ENCODE data around the gene ZNF324.
"Not testable (repeated sequence)": the region's sequence is repeated elsewhere in the genome, so short reads cannot be mapped to it uniquely, and the experiment has no call there.

Gene ZNF324

DNA sequence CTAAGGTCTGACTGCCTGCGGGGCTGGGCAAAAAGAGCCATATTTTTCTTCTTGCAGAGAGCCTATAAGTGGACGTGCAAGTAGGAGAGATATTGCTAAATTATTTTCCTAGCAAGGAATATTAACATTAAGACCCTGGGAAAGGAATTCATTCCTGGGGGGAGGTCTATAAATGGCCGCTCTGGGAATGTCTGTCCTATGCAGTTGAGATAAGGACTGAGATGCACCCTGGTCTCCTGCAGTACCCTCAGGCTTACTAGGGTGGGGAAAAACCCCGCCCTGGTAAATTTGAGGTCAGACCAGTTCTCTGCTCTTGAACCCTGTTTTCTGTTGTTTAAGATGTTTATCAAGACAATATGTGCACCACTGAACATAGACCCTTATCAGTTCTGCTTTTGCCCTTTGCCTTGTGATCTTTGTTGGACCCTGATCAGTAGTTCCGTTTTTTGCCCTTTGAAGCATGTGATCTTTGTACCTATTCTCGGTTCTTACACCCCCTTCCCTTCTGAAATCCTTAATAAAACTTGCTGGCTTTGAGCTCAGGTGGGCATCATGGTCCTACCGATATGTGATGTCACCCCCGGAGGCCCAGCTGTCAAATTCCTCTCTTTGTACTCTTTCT is 40.8 kb downstream of the ZNF324 start:
- DNase-seq = not testable (repeated sequence)

DNA sequence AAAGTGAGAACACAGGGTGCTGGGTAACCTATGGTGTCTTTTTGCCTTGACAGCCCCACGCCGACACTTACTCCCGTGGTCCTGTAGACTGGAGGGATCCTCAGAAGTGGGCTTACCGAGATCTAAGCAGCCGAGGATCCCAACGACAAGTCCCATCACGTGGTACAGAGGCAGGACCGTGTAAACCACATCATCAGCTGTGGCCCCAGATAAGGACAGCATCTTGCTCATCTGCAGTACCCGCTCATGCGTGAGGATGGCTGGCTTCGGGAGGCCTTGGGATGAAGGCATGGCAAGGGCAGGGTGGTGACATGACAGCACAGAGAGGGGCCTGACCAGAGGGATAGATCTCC is 42.8 kb downstream of the ZNF324 start:
- DNase-seq = no peak

DNA sequence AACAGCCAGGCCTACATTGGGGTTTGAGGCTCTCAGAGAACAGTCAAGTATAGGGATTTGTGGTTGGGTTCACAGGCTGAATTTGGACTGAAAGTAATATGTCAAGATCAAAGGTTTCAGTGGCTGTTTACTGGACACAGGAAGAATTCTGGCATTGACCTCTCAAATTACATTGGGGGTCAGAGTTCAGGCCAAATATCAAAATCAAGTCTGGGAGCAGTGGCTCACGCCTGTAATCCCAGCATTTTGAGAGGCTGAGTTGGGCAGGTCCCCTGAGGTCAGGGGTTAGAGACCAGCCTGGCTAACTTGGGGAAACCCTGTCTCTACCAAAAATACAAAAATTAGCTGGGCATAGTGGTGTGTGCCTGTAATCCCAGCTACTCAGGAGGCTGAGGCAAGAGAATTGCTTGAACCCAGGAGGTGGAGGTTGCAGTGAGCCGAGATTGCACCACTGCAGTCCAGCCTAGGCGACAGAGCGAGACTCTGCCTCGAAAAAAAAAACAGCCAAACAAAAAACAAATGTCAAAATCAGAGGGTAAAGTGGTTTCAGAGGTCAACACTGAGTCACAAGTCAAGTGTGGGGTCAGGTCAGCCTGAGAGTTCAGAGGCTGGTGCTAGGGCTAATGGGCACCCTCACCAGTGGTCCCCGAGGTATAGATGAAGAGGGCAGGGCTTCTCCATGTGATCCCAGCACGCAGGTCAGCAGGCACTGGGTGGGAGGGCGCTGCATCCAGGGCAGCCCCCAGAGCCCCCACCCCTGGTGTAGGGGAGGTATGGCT is 43.4 kb downstream of the ZNF324 start:
- no peak for DNase-seq

DNA sequence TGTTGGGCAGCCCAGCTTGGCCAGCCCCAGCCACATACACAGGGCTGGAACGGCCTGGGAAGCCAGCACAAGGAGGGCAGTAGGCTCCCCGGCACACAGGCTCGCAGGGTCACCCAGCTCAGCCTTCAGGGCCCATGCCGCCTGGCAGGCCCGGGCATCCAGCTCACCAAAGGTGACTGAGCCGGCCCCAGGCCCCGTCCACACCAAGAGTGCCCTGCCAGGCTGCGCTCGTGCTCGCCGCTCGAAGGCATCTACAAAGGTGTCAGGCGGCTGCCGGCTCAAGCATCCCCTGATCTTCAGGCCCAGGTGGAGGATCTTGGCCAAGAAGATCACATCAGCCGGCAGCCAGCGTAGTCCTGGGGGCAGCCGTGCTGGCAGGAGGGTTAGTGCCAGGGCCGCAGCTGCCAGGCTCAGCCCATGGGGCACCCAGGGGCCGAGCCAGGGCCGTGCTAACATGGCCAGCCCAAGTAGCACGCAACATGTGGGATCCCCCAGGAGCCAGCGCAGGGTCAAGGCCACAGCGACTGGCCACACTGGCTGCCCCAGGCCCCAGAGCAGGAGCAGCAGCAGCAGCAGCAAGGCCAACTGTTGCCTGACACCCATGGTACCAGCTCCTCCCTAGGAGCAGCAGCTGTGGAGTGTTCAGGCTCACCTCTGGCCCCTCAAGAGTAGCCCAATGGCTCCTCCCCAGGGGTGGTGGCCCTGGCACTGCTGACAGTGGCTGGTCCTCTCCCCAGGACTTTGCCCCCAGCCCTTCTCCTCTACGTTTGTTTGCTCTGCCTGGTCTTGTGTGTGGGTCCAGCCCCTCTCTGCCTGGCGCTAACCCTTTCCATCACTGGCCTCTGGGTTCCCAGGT is 44.7 kb downstream of the ZNF324 start, which contains the start of gene SLC27A5:
Gene SLC27A5, minus strand, starts transcription at position 640 of the 856 bp plus-strand sequence. Its CDS starts 37 bp downstream, at position 603.
- DNase-seq = no peak

DNA sequence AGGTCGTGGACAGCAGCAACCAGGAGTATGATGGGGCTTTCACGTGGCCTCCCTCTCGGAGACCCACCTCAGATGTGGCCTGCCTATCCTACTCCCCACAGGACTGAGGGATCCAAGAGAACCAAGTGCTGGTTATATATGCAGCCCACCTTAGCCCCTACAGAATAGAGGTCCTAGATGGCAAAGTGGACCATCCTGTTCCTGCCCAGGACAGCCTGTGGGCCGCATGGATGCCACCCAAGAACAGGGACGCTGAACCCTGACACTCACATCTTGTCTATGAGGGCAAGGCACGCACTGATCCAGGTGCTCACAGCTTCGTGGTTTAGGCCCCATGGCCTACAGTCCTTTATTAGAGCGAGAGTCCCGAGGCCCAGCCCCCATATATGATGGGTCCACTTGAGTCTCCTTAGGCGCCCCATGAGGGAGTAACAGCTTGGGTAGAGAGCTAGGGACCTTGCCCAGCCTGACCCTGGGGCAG is 46.4 kb downstream of the ZNF324 start:
- DNase-seq = no peak

DNA sequence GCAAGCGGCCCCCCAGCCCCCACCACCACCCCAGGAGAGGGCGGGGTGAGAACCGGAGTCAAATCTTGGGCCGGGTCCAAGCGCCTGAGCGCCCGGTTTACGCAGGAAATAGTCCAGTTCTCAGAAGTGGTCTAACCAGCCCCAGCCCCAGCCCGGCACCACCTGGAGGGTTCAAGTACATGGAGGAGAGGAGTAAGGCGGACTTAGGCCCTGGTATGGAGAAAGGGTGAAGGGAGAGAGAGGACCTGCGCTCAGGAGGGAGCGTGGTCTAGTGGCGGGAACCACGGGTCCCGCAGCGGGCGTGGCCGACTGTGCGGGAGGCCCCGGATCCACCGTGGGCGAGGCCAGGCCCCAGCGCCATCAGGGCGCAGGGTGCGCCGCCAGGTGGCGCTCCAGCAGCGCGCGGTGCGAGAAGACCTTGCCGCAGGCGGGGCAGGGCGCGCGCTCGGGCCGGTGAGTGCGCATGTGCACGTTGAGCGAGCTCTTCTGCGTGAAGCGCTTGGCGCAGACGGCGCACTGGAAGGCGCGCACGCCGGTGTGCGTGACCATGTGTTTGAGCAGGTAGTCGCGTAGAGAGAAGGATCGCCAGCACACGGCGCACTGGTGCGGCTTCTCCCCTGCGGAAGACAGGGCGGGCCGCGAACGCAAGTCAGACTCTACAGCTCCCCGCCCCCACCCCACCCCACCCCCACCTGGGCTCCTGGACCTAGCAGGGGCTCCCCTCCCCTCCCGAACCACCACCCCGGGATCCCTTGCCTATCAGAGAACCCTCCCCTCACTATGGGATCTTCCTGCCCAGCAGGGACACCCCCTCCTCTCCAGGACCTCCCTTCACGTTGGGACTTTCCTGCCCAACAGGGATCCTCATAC is 47.0 kb downstream of the ZNF324 start:
- DNase-seq = peak; percentile 95 to 98 (median 97)

DNA sequence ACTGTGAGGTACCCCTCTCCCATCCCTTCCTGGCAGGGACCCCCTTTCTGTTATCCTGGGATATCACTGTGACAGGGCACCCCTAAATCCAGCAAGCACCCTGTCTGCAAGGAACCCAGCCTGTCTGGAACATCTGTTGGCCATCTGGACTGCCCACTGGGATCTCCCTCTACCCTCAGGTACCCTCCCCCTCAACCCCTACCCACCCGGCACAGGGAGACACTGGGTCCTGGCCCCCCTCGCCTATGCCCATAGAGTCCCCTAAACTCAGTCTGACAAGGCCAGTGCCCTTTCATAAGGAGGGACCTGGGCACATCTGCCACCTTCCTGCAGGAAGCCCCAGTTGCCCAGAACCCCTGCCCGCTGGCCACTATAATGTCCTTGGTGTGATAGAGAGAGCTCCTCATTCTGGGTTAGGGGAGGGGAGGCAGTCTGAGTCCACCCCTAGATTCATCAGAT is 47.7 kb downstream of the ZNF324 start:
- no peak for DNase-seq

DNA sequence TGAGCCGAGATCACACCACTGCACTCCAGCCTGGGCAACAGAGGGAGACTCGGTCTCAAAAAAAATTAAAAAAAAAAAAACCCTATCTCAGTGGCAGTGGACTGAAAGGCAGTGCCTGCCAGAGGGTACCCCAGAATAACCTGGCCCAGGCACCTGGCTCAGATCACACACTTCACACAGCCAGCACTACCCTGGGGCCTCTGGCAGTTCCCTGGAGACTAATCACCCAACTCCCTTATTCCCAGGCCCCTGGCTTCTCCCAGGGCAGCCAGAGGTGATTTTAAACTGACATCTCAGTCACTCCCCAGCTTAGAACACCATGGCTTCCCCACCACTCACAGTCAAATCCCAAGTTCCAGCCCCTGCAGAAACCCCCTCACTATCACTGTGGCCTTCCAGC is 48.4 kb downstream of the ZNF324 start:
- DNase-seq = no peak

DNA sequence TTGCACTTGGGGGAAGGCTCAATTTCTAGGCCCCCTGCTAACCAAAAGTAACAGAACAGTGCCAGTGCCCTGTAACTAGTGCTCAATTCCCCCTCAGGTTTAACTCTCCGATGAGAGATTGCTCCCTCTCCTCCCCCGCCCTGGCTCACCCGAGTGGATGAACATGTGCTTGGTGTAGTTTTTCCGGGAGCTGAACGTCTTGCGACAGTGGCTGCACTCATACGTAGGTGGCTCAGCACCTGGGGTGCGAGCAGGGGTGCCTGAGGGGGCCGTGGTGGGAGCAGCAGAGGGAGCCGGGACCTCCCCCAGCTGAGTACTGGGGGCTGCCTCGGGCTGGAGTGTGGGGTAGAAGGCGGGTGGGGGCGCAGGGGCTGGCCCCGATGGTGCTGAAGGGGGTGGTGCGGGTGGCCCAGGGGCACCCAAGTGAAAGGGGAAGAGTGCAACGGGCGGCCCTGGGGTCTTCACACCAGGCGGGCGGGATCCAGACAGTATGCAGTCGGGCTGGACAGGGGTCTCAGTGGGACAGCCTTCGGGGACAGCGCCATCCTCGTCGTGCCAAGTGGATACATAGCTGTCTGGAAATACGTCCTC is 49.5 kb downstream of the ZNF324 start:
- no peak for DNase-seq

DNA sequence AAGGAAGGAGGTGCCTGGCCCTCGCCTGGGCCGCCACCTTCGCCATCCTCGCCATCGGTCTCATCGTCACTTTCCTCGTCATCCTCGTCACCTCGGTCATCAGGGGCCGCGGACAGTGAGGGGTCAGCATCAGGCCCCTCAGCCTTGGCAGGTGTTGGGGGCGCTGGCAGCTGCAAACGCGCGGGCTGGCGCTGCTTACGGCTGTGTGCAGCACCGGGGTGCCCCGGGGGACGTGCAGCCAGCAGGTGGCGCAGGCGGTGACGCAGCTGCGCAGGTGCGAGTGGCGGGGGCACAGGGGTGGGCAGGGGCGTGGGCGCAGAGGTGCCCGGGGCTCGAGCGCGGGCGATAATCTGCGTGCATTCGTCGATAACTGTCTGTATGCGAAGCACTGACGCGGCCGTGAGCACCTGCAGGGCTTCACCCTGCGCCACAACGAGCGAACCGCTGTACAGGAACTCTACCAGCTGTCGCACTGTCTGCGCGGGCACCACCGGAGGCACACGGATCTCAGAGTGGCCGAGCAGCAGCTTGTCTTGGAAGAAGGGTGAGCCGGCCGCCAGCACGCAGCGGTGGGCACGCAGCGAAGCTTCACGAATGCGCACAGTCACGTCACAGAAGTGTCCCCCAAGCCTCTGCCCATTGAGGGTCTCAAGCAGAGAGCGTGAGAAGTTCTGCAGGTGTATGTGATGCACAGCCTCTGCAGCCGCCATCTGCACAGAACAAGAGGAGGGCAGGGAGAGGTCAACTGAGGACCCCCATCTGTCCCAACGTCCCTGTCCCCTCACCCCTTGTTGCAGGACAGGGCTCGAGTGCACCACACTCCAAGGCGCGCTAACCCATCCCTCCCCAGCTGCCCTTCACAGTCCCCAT is 50.3 kb downstream of the ZNF324 start:
- no peak for DNase-seq

DNA sequence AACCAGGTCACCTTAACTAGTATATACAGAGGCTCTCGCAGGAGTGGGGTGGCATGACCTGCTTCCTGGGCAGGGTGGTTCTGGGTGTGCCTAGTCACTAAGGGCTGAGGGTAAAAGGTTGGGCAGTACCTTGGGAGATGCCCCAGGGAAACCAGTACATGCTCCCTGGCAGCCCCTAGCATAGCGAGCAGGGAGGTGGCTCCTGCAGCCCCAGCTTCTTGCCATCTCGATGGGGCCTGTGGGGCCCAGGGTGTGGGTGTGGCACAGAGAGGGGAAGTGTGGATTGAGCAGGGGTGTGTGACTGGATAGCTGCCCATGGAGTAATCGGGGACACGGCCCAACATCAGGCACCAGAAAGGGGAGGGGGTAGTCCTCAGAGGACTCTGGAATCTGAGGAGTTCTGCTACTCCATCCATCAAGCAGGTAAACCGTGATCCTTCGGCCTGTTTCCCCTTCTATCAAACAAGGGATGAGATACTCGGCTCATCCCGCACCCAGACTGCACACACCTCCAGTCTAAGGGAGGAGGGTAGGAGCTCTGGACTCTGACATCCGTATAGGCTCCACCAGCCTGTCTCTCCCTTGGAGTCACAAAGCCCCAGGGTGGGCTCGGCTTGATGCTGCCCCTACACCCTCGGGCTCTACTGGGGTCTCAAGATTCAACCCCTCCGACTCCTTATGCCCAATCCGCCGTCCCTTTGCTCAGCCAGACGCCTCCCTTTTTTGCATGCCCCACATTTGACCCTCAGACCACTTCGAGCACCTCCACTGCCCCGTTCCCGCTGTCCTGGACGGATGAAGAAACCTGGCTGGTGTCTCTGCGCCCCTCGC is 51.6 kb downstream of the ZNF324 start:
- DNase-seq = peak; percentile 53 to 69 (median 55)

DNA sequence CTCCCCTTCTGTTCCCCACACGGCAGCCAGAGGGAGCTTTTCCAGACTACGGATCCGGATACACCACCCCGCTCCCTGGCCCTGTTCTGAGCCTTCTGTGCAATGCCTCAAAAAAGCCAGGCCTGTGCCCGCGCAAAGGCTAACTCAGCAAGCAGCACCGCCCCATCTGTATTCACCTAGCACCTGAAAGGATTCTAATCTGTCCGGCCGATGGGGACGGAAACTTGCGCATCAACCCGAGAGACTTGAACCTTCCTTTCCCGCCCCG is 52.1 kb downstream of the ZNF324 start:
- peak; percentile 65 to 78 (median 70) for DNase-seq

DNA sequence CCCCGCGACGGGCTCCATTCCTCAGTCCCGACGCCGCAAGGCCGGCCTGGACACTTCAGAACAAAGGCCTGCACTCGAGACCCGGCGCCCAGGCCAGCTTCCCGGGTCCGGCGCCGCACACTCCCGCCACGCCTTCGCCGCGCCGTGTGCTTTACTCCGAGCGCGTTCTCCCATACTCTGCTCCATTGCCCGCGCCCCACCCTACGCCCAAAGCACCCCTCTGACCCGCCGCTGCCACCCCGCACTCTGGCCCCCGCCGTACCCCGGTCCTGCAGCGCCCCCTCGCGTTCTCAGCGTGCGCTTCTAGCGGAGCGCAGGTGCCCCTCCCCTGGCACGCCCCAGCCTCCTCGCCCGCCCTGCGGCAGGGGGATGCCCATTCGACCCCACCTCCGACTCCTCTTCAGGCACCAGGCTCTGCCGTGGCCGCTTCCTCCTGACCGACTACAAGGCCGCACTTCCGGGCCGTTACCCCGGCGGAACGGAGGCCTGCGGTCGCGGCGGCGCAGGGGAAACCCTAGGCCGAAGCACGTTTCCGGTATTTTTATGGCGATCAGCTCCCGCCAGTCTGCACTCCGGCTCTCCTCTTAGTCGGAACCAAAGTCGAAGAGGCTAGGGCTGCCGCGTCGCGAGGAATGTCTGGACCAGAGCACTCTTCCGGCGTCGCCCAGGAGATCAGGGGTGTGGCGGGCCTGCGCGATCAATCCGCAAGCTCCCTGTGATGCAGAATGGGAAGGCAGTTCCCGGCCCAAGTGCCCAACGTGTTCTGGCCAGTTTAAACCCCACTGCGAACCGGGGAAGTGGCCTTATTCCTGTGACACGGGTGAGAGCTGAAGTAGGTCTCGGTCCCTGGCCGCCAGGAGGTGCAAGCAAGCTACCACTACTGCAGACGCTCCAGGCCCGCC is 52.7 kb downstream of the ZNF324 start, which contains the start of gene ZBTB45:
Gene ZBTB45, minus strand, starts transcription at position 456 of the 902 bp plus-strand sequence. CDS start 2,137 bp downstream, outside the sequence.
- DNase-seq = peak; percentile 94 to 96 (median 94)

DNA sequence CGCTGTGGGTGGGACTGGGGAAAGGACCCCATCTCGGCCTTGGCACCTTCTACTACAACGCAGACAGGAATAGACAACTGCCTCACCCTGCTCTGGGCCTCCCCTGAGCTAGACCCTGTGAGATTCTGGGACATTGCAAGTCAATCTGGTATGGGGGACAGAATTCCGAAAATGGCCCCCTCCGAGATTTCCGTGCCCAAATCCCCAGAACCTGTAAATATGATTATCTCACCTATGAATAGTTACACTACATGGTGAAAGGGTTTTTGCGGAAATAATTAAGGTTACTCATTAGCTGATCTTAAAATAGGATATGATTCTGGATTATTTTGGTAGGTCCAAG is 53.3 kb downstream of the ZNF324 start:
- no peak for DNase-seq

DNA sequence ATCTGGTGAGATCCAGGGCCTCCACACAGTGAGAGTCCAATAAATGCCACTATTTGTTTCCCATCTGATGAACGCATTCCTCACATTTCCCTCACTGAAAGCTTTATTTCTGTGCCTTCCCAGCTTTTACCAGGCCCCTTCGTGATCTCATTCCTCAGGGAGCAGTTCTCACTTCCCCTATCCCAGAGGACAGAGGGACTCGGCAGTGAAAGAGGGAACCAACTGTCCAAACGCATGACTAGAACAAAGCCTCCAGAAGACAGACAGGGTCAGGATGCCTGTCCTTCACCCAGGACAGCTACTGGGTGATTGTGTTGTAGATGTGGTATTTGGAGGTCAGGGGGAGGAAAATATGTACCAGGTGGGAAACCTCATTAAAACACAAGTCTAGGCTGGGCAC is 54.8 kb downstream of the ZNF324 start:
- DNase-seq = peak; percentile 45 to 58 (median 49)

DNA sequence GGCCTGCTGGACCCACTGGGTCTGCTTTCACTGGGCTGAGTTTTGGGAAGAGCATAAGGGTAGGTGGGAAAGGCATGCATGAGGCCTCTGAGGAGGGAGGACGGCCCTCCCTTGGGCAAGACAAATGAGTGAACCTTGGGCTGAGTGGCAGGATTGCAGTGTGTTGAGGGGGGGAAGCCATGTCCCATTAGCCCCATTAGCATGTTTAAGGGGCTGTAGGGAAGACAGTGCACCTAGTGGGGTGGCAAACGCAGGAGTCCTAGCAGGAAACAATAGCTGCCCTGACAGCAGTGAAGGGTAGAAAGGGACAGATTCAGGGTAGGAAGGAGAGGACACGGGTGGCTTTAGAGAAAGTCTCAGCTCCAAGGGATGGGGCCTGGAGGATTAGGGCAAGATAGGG is 55.8 kb downstream of the ZNF324 start:
- no peak for DNase-seq
